ENCODE measurements around the gene RNF31. TPM values are rescaled to one million over a fixed set of nuclear protein-coding genes. Genes with fewer than 3 reads are reported as not detected.

Gene RNF31
- total RNA-seq (100 to 1,000 TPM; 108 to 113 TPM), polyA plus RNA-seq (10 to 100 TPM; 44.3 to 75.7 TPM)

DNA sequence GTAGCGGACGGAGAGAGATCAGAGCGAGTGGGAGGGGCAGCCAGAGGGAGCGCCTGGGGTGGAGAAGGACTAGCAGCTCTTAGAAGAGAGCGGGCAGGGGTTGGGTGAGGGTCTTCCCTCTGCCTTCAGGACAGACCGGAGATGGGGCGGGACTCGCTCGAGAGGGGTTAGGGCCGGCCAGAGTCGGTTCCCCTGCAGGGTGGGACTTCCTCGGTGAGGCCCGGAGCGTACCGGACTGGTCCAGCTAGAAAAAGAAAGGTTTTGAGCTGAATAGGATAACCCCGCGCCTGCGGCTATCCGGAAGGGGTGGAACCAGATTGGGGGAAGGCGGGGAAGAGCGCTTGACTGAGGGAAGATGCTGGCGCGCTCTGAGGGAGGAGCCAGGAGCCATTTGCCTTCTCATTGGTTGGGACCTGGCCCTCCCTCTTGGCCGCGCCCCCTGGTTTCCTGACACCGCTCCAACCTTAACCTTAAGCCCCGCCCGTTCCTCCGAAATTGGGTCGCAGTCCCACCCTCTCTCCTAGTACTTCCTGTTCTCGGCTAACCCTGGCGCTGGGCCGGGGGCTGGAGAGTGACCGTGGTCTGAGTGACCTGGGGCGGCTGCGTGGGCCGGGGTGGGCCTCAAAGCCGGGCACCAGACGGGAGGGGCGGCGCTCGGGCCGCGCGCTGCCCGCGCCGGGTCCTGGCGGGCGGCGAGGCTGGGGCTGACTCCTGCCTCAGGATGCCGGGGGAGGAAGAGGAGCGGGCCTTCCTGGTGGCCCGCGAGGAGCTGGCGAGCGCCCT lies at the start of gene RNF31:
Gene RNF31, plus strand, starts transcription at position 521 of the 783 bp plus-strand sequence. Its CDS starts 201 bp downstream, at position 722.
- ChIA-PET POLR2A (ENCODE audit: partially characterized antibody) (interaction anchor here (0.6 to 9.5 kb wide), 31 partner anchors 10 to 1276 kb away, joined by 3 to 162 read pairs (median 5); partner anchors contain the start of genes ACIN1, C14orf119, CARMIL3 and CBLN3), CTCF (ENCODE audit: partially characterized antibody) (interaction anchor here (0.9 to 8.5 kb wide), 14 partner anchors 8 to 284 kb away, joined by 3 to 110 read pairs (median 4); partner anchors contain the start of genes CIDEB, DCAF11, IPO4 and IRF9)
- Histone ChIP-seq H3K4me3 (ENCODE audit: low read length in 2 of 2) (peak within 1 kb of the TSS; percentile 85 to 99), H3K27me3 (ENCODE audit: insufficient read depth, low read length) (no peaks in the 10 kb centered on the region), H3K27ac (ENCODE audit: low read depth, low read length) (peak within 1 kb of the TSS; percentile 92), H3K9me3 (ENCODE audit: control insufficient read depth in 1 of 2, low read length in 2 of 2) (no peaks in the 10 kb centered on the region), H3K36me3 (ENCODE audit: insufficient read depth, low read length) (peaks cover 59% of the 10 kb centered on the region), H3K4me1 (ENCODE audit: insufficient read depth, low read length) (peaks cover 63% of the 10 kb centered on the region)
- DNase-seq: peak; percentile 95 to 99 (median 97)
- H3K9me3 Mint-ChIP-seq: no peaks in the 10 kb centered on the region
- peak within 1 kb of the TSS; percentile 97 to 100 (median 98) for H3K4me3 Mint-ChIP-seq
- peaks cover 32 to 80% (median 54%) of the 10 kb centered on the region in 4 donors for H3K4me1 Mint-ChIP-seq
- H3K27ac Mint-ChIP-seq: peak within 1 kb of the TSS; percentile 95 to 99 (median 98)
- intact Hi-C loops (cut with micrococcal nuclease): loop anchor here (1.0 to 10.0 kb wide), 8 partner anchors 11 to 678 kb away; partner anchors contain the start of genes CHMP4A, DCAF11, IPO4 and IRF9
- no peaks in the 10 kb centered on the region for H3K27me3 Mint-ChIP-seq
- peaks cover 31 to 64% of the 10 kb centered on the region in 2 donors for H3K36me3 Mint-ChIP-seq

DNA sequence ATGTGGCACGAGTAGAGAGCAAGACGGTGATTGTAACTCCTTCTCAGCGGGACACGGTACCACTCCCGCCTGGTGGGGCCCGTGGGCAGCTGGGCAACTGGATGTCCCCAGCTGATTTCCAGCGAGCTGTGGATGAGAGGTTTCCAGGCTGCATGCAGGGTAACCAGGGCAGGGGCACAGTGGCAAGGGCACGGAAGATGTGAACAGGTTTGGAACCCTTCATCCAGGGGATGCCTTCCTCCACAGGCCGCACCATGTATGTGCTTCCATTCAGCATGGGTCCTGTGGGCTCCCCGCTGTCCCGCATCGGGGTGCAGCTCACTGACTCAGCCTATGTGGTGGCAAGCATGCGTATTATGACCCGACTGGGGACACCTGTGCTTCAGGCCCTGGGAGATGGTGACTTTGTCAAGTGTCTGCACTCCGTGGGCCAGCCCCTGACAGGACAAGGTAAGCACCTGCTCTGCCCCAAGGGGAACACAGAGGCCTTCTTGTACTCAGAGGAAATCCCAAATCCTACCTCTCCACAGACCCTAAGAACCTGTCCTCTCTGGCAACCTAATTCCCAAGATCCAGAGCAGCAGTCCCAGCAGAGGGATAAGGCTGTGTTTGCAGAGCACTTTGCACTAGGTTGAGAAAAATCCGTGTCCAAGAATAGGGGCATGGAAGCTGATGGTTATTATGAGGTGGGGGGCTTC lies 48.9 kb upstream of the RNF31 start:
- peak overlapping the region in 2 of 7 donors; percentile 47 to 48 for H3K27ac Mint-ChIP-seq
- Histone ChIP-seq H3K27ac (ENCODE audit: low read depth, low read length) (no peak overlapping the region), H3K4me3 (ENCODE audit: low read length in 2 of 2) (no peak overlapping the region), H3K9me3 (ENCODE audit: control insufficient read depth in 1 of 2, low read length in 2 of 2) (no peaks in the 10 kb centered on the region), H3K4me1 (ENCODE audit: insufficient read depth, low read length) (peaks cover 19% of the 10 kb centered on the region), H3K36me3 (ENCODE audit: insufficient read depth, low read length) (peaks cover 25% of the 10 kb centered on the region), H3K27me3 (ENCODE audit: insufficient read depth, low read length) (no peaks in the 10 kb centered on the region)
- ChIA-PET POLR2A (ENCODE audit: partially characterized antibody) (interaction anchor here (0.8 kb wide), 1 partner anchor 38 kb away, joined by 3 read pairs; the partner anchor contains the start of gene PSME1), CTCF (ENCODE audit: partially characterized antibody) (interaction anchor here (9.8 to 12.2 kb wide), 3 partner anchors 7 to 40 kb away, joined by 168 to 475 read pairs (median 412); partner anchors contain the start of gene CARMIL3)
- peaks cover 16 to 29% (median 21%) of the 10 kb centered on the region in 4 donors for H3K4me1 Mint-ChIP-seq
- no peaks in the 10 kb centered on the region for H3K9me3 Mint-ChIP-seq
- no peak for DNase-seq
- intact Hi-C loops (cut with micrococcal nuclease): loop anchor here (10.0 kb wide), 1 partner anchor 46 kb away; the partner anchor contains the start of genes EMC9, PSME2 and RNF31
- peaks cover 29 to 44% of the 10 kb centered on the region in 2 donors for H3K36me3 Mint-ChIP-seq
- no peaks in the 10 kb centered on the region for H3K27me3 Mint-ChIP-seq
- H3K4me3 Mint-ChIP-seq: no peak overlapping the region

DNA sequence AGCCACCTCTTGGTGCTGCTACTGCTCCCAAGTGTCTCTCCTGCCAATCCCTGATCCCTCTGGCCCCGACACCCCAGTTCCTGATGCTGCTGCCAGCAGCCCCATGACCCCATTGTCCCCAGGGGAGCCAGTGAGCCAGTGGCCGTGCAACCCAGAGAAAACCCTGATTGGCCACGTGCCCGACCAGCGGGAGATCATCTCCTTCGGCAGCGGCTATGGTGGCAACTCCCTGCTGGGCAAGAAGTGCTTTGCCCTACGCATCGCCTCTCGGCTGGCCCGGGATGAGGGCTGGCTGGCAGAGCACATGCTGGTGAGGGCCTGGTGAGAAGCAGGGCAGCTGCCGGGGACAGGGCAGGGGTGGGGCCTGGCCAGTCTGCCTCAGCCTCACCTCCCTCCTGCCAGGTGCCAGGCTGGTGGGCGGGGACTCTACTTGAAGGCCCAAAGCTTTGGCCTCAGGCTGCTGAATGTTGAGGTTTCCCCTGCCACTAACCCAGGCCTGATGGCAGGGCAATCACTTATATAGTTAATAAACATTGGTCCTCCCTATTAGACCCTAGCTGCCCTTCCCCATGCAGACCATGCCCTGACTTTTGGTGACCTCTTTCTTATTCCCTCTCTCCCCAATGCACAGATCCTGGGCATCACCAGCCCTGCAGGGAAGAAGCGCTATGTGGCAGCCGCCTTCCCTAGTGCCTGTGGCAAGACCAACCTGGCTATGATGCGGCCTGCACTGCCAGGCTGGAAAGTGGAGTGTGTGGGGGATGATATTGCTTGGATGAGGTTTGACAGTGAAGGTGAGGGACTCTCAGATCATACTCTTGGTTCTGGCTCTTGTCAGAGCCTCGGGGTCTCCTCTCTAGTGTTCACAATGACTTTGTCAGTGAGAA lies 48.1 kb upstream of the RNF31 start:
- Mint-ChIP-seq H3K36me3 (peaks cover 37 to 48% of the 10 kb centered on the region in 2 donors), H3K9me3 (no peaks in the 10 kb centered on the region), H3K4me1 (peaks cover 12 to 24% (median 17%) of the 10 kb centered on the region in 4 donors), H3K27me3 (no peaks in the 10 kb centered on the region), H3K4me3 (no peak overlapping the region), H3K27ac (peak overlapping the region in 3 of 7 donors; percentile 6 to 46 (median 22))
- Histone ChIP-seq H3K27me3 (ENCODE audit: insufficient read depth, low read length) (no peaks in the 10 kb centered on the region), H3K36me3 (ENCODE audit: insufficient read depth, low read length) (peaks cover 28% of the 10 kb centered on the region), H3K9me3 (ENCODE audit: control insufficient read depth in 1 of 2, low read length in 2 of 2) (no peaks in the 10 kb centered on the region), H3K4me3 (ENCODE audit: low read length in 2 of 2) (no peak overlapping the region), H3K27ac (ENCODE audit: low read depth, low read length) (no peak overlapping the region), H3K4me1 (ENCODE audit: insufficient read depth, low read length) (peaks cover 14% of the 10 kb centered on the region)
- intact Hi-C loops (cut with micrococcal nuclease): loop anchor here (10.0 kb wide), 1 partner anchor 46 kb away; the partner anchor contains the start of genes EMC9, PSME2 and RNF31
- CTCF ChIA-PET (ENCODE audit: partially characterized antibody): interaction anchor here (11.6 to 12.2 kb wide), 2 partner anchors 6 to 41 kb away, joined by 412 to 475 read pairs; partner anchors contain the start of gene CARMIL3
- no peak for DNase-seq
- POLR2A ChIA-PET (ENCODE audit: partially characterized antibody): no interaction called here

DNA sequence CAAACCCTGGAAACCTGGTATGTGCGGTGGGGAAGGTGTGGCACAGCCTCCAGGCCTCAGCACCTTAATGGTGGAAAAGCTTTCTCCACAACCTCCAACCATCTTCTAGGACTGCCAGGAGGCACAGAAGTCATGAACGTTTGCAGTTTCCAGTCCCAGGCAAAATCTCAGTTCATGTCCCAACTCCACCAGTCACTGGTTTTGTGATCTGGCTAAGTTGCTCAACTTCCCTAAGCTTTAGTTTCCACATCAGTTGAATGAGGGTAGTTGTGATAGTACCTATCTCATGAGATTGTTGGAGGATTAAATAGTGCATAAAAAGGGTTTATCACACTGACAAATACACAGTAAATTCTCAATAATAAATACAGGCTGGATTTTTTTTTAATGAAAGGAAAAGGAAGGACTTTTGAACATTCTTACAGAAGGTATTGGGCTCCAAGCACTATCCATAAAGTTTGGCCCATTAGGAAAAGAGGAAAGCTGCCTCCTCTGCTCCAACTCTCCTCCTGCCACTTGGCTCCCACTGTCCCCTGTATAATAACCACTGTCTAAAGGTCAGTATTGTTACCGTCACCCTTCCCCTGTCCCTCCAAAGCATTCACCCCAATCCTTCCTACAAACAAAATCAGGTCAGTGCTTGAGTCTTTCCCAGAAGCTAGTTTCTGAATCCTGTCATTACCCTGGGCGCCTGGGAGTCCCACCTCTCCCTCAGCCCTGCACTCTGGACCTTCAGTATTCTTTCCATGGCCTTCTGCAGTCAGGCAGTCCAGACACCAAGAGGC lies 46.9 kb upstream of the RNF31 start:
- no peaks in the 10 kb centered on the region for H3K27me3 ChIP-seq (ENCODE audit: insufficient read depth, low read length)
- DNase-seq: no peak
- H3K27ac ChIP-seq (ENCODE audit: low read depth, low read length): no peak overlapping the region
- peaks cover 9% of the 10 kb centered on the region for H3K4me1 ChIP-seq (ENCODE audit: insufficient read depth, low read length)
- no peaks in the 10 kb centered on the region for H3K9me3 ChIP-seq (ENCODE audit: control insufficient read depth in 1 of 2, low read length in 2 of 2)
- H3K4me3 ChIP-seq (ENCODE audit: low read length in 2 of 2): no peak overlapping the region
- peaks cover 9 to 14% (median 11%) of the 10 kb centered on the region in 4 donors for H3K4me1 Mint-ChIP-seq
- intact Hi-C loops (cut with micrococcal nuclease): no loop called here
- peaks cover 41 to 46% of the 10 kb centered on the region in 2 donors for H3K36me3 Mint-ChIP-seq
- peak overlapping the region in 1 of 7 donors; percentile 13 for H3K27ac Mint-ChIP-seq
- POLR2A ChIA-PET (ENCODE audit: partially characterized antibody): interaction anchor here (1.8 kb wide), 1 partner anchor 13 kb away, joined by 6 read pairs; the partner anchor contains the start of gene DCAF11
- H3K27me3 Mint-ChIP-seq: no peaks in the 10 kb centered on the region
- no peak overlapping the region for H3K4me3 Mint-ChIP-seq
- H3K9me3 Mint-ChIP-seq: no peaks in the 10 kb centered on the region
- CTCF ChIA-PET (ENCODE audit: partially characterized antibody): interaction anchor here (1.0 to 11.5 kb wide), 3 partner anchors 7 to 63 kb away, joined by 3 to 412 read pairs (median 5); partner anchors contain the start of gene PCK2
- H3K36me3 ChIP-seq (ENCODE audit: insufficient read depth, low read length): peaks cover 28% of the 10 kb centered on the region

DNA sequence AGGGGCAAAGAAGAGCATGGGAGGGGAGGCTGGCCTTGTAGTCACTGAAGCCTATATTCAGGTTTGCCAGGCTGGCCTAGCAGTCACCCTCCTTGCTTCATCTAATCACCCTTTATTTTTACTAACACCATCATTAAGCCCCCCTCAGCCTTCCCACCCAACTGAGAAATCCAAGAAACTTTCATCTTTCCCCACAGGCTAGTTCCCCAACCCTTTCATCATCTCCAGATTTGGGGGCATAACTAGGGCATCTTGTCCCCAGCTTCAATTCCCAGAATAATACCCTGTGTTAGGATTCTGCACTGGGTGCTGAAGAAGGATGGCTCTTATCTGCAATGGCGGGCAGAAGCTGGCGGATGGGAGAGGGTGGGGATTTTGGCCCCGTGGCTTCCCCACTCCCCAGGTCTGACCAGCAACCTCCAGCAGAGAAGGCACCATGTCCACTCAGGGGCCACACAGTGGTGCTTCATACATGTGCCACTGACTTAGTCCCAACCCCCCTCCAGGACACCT lies 46.3 kb upstream of the RNF31 start:
- DNase-seq: no peak
- Histone ChIP-seq H3K27me3 (ENCODE audit: insufficient read depth, low read length) (no peaks in the 10 kb centered on the region), H3K36me3 (ENCODE audit: insufficient read depth, low read length) (peaks cover 28% of the 10 kb centered on the region), H3K27ac (ENCODE audit: low read depth, low read length) (no peak overlapping the region), H3K4me1 (ENCODE audit: insufficient read depth, low read length) (peaks cover 3% of the 10 kb centered on the region), H3K4me3 (ENCODE audit: low read length in 2 of 2) (no peak overlapping the region), H3K9me3 (ENCODE audit: control insufficient read depth in 1 of 2, low read length in 2 of 2) (no peaks in the 10 kb centered on the region)
- H3K27ac Mint-ChIP-seq: peak overlapping the region in 1 of 7 donors; percentile 42
- H3K36me3 Mint-ChIP-seq: peaks cover 37 to 46% of the 10 kb centered on the region in 2 donors
- no peaks in the 10 kb centered on the region for H3K27me3 Mint-ChIP-seq
- H3K4me1 Mint-ChIP-seq: peaks cover 5 to 9% (median 7%) of the 10 kb centered on the region in 4 donors
- H3K9me3 Mint-ChIP-seq: no peaks in the 10 kb centered on the region
- intact Hi-C loops (cut with micrococcal nuclease): no loop called here
- H3K4me3 Mint-ChIP-seq: no peak overlapping the region
- ChIA-PET POLR2A (ENCODE audit: partially characterized antibody) (interaction anchor here (1.8 kb wide), 1 partner anchor 13 kb away, joined by 6 read pairs; the partner anchor contains the start of gene DCAF11), CTCF (ENCODE audit: partially characterized antibody) (interaction anchor here (1.2 to 11.5 kb wide), 3 partner anchors 7 to 42 kb away, joined by 5 to 412 read pairs (median 392); partner anchors contain the start of gene PCK2)
